ENCODE data around the gene LIMCH1.

LIMCH1 gene

GRCh38 chr4:41744572-41745291 lies 206.8 kb downstream of the LIMCH1 start:
- no peak for DNase-seq

- no peak for DNase-seq
These were observed 207.5 kb downstream of the LIMCH1 start for GRCh38 chr4:41745292-41746024.

- no peak for DNase-seq
These were observed 208.1 kb downstream of the LIMCH1 start for GRCh38 chr4:41746025-41746439.

GRCh38 chr4:41746440-41747229 lies 208.7 kb downstream of the LIMCH1 start:
- DNase-seq, result no peak

- no peak for DNase-seq
These were observed 209.5 kb downstream of the LIMCH1 start for GRCh38 chr4:41747230-41748055.

- DNase-seq, result no peak
These were observed 210.2 kb downstream of the LIMCH1 start for GRCh38 chr4:41748074-41748570.

GRCh38 chr4:41748571-41749475 lies 210.9 kb downstream of the LIMCH1 start, which contains the start of gene PHOX2B:
Gene PHOX2B, minus strand, starts transcription at chr4:41748725. Its CDS starts 115 bp downstream, at chr4:41748610.
- DNase-seq, result no peak

GRCh38 chr4:41749631-41750039 lies 211.7 kb downstream of the LIMCH1 start:
- DNase-seq, result no peak
